SH-SY5Y (cell line): ENCODE results near the gene SETD1B.

Source experiments
- GATA2 ChIP-seq: IDR thresholded peaks from 2 replicates; pipeline ENCODE4 v1.6.1; 2011; ENCODE audit warnings: mild to moderate bottlenecking, low read depth, low read length
- GATA3 ChIP-seq: IDR thresholded peaks from 2 replicates; pipeline ENCODE4 v1.6.1; 2011; ENCODE audit warnings: low read depth, mild to moderate bottlenecking, low read length, moderate library complexity

DNA sequence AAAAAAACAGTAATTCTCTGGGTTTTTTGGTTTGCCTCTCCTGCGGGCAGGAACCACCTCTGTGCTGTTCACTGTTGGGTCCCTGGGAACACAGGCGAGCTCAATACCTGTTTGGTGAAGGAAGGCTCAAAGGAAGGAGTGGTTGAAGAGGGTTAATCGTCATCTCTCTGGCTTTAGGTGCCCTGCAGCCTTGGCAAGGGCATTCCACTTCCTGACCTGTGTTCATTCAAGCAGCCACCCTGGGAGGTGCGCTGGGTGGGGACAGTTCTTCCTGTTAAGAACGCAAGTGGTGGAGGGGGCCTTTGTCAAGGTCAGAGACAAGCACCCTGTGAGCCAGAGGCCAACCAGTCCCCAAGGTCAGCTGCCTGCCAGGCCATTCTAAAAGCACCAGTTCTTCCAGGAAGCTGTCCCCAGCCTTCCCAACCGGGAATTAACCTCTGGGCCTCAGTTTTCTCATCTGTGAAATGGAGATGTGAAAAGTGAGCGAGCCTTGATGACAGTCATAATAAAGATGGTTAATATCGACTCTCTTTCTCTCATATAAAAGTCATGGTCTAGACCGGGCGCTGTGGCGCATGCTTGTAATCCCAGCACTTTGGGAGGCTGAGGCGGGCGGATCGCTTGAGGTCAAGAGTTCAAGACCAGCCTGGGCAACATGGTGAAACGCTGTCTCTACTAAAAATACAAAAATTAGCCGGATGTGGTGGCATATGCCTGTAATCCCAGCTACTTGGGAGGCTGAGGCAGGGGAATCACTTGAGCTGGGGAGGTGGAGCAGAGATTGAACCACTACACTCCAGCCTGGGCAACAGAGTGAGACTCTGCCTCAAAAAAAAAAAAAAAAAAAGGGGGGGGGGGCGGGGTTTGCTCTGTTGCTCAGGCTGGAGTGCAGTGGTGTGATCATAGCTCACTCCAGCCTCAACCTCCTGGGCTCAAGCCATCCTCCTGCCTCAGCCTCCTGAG, 16.5 kb upstream of the SETD1B start:
- TF ChIP-seq GATA3 (no peak), GATA2 (no peak)
